ENCODE results near the gene CDK14. TPM values are rescaled to one million over a fixed set of nuclear protein-coding genes. Genes with fewer than 3 reads are reported as not detected.

The CDK14 gene
- total RNA-seq, 1 donor from 2014 or later: 6.4 TPM

DNA sequence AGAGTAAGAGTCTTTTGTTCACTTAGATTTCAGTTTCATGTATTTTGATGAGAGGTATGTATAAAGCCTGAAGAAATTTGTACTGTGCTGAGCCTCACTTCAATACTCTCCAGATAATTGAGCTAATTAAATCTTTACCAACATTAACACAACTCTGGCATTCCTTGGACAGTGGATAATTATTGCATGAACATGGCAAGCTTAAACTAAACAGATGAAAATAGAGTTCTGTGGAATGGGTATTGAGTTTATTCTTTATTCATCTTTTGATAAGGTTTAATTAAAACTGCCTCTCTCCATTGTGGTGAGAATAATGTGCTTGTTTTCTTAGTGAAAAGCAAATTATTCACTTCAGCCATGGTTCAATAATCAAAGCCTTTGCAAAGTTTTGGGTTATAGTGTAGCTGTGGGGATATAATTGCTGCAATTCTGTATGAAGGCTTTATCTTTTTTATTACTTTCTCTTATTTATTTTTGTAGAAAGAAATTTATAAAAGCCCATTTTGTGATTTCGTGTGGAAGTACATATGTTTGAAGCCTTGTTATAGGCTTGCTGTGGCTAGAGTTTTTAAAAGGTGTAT, 541.8 kb downstream of the CDK14 start:
- TF ChIP-seq CTCF (conservative IDR thresholded peaks at IDR 0.05; ENCODE audit: low read depth, low read length): no peak
- DNase-seq (ENCODE audit: low read depth): no peak
- no peak overlapping the region for H3K4me3 ChIP-seq (ENCODE audit: low read depth, low read length)

- DNase-seq (ENCODE audit: low read depth): peak; percentile 50
These were observed 544.2 kb downstream of the CDK14 start for GRCh38 chr7:91140286-91140685.

DNA sequence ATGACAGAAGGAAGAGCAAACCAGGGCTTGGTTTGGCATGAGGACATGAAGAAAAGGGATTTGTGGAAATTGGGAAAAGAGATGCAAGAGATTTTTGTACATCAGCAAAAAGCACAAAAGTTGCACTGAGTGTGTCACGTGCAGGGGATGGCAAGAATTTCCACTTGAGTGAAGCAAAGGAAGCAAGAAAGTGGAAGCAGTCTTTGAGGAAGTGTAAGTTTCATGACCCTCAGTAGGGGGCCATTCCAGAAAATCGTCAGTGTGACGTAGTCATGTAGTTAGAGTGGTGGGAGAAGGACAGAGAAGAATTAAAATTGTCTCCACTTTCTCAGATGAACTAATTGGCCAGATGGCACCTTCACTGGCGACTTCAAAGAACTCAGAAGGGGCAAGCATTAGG, 544.9 kb downstream of the CDK14 start:
- no peak overlapping the region for H3K4me3 ChIP-seq (ENCODE audit: low read depth, low read length)
- TF ChIP-seq CTCF (conservative IDR thresholded peaks at IDR 0.05; ENCODE audit: low read depth, low read length): no peak
- peak; percentile 54 for DNase-seq (ENCODE audit: low read depth)

More at GRCh38 chr7:91140286-91140685, 544.2 kb downstream of the CDK14 start:
- H3K4me3 ChIP-seq (ENCODE audit: low read depth, low read length): no peak overlapping the region
- TF ChIP-seq CTCF (conservative IDR thresholded peaks at IDR 0.05; ENCODE audit: low read depth, low read length): no peak

DNA sequence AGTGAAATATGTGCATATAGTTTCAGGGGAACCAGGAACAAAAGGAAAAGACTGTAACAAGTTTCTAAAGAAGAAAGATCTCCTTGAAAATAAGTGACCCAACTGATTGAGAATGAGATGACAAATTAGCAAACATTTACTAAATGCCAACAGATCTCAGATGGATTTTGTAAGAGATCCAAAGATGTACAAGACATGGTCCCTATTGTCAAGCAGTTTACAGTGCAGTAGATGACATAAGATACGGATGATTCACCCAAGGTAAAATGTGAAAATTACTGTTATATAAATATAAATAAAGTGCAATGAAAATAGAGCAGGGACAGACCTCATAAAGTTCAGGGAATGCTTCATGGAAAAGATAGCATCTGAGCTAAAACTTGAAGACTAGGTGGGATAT, 546.6 kb downstream of the CDK14 start:
- TF ChIP-seq CTCF (conservative IDR thresholded peaks at IDR 0.05; ENCODE audit: low read depth, low read length): no peak
- DNase-seq (ENCODE audit: low read depth): no peak
- no peak overlapping the region for H3K4me3 ChIP-seq (ENCODE audit: low read depth, low read length)

DNA sequence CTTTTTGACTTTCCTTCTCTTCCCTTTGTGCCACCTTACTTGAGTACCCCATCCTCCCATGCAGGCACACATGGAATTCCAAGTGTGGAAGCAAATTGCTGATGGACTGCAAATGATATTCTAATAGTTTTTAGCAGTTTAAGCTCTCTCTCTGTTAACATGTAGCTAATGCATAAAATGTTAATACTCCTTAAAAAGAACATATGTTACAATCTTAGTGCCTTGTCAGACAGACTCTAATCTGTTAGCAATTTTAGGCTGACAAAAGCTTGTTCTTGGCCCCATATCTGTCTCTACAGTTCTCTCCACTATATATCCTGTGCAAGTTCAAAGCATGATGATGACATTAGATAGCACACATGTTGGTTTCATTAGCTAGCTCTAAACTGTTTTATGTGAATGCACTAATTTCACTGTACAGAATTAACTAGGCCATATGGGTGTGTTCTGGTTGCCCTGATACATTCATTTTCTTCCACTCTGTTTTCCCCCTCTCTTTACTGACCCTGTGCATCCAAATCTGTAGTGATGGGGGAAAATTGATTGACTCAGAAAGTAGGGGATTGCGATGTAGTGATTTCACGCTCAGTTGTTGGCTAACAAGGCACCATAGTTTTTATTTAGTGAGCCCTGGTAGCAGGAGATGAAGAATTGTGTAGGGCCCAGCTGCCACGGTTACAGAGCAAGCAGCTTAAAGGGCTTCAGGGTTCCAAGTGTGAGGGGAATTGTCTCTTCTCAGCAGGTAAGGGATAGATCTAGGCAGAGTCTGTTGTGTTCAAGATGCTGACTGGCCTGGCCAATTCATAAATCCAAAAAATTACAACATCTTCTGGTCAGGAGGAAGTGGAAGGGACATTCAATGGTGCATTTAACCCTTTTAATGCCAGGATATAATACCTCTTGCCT, 553.5 kb downstream of the CDK14 start:
- DNase-seq (ENCODE audit: low read depth): no peak
- H3K4me3 ChIP-seq (ENCODE audit: low read depth, low read length): no peak overlapping the region
- no peak for TF ChIP-seq CTCF (conservative IDR thresholded peaks at IDR 0.05; ENCODE audit: low read depth, low read length)

GRCh38 chr7:91151916-91152315, 555.8 kb downstream of the CDK14 start:
- no peak overlapping the region for H3K4me3 ChIP-seq (ENCODE audit: low read depth, low read length)
- TF ChIP-seq CTCF (conservative IDR thresholded peaks at IDR 0.05; ENCODE audit: low read depth, low read length): no peak
- DNase-seq (ENCODE audit: low read depth): no peak
